Measurements from ENCODE around the gene MAPK1.

DNA sequence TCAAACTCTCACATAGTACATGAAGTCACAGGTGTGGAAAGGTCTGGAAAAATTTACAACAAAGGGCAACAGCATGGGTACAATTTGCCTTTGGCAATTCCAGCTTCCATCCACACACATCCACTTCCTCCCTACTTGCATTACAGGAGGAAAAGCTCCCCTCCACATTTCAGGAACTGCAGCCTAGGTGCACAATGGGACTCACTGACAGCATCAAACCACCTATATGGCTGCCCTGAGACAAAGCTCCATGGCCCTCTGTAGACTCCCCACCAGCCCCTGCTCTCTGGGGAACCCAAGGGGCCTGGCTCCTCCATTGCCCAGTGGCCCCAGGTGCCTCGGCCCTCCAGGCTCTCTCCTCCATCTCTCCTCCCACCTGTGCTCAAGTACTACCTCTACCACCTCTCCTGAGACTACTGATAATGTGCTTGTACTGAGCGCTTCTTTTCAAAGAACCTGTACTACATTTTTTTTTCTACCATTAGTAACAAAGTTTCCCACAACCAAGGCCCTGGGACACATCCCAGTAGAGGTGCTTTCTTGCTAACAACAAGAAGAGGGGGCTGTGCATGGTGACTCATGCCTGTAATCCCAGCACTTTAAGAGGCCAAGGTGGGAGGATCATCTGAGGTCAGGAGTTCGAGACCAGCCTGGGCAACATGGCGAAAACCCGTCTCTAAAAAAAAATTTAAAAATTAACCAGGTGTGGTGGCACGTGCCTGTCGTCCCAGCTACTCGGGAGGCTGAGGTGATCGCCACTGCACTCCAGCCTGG is 136.7 kb downstream of the MAPK1 start:
- TF ChIP-seq ZNF274 (IDR thresholded peaks at IDR 0.05; ENCODE audit: low read depth, low read length) (no peak), SUZ12 (IDR thresholded peaks at IDR 0.05; ENCODE audit: extremely low read depth, insufficient read depth, insufficient read length) (no peak), YY1 (IDR thresholded peaks at IDR 0.05; ENCODE audit: insufficient read depth, insufficient read length) (no peak)
